Glutamatergic neuron (in vitro differentiated cells): ENCODE data around the gene TRA2A. TPM values are rescaled to one million over a fixed set of nuclear protein-coding genes. Genes with fewer than 3 reads are reported as not detected.
"Not testable (repeated sequence)": the region's sequence is repeated elsewhere in the genome, so short reads cannot be mapped to it uniquely, and the experiment has no call there.

ENCODE experiments used
- DNase-seq: peaks from one replicate; pipeline ENCODE4 v3.0.0; 2022
- H3K27ac Mint-ChIP-seq: one replicate; pipeline ENCODE4 v1.8.0; 2020; ENCODE audit warnings: mild to moderate bottlenecking, mixed read lengths, inconsistent platforms; ENCODE audit not compliant: unreplicated experiment
- H3K27me3 Mint-ChIP-seq: one replicate; pipeline ENCODE4 v1.8.0; 2020; ENCODE audit warnings: mild to moderate bottlenecking, moderate library complexity, mixed read lengths, inconsistent platforms; ENCODE audit not compliant: unreplicated experiment
- H3K36me3 Mint-ChIP-seq: one replicate; pipeline ENCODE4 v1.8.0; 2020; ENCODE audit warnings: mild to moderate bottlenecking, mixed read lengths, inconsistent platforms; ENCODE audit not compliant: unreplicated experiment
- H3K4me1 Mint-ChIP-seq: one replicate; pipeline ENCODE4 v1.8.0; 2020; ENCODE audit warnings: mild to moderate bottlenecking, low read depth, mixed read lengths, inconsistent platforms; ENCODE audit not compliant: unreplicated experiment
- H3K4me3 Mint-ChIP-seq: one replicate; pipeline ENCODE4 v1.8.0; 2020; ENCODE audit warnings: mild to moderate bottlenecking, mixed read lengths, inconsistent platforms; ENCODE audit not compliant: unreplicated experiment
- H3K9me3 Mint-ChIP-seq: one replicate; pipeline ENCODE4 v1.8.0; 2020; ENCODE audit warnings: mild to moderate bottlenecking, moderate library complexity, mixed read lengths, inconsistent platforms; ENCODE audit not compliant: unreplicated experiment
- total RNA-seq: library from RNA; stranded (reverse); fragmentation: NEBNext Ultra II Directional; extraction: Animal tissue kit (Norgen Biotek cat#: 25700); gene quantifications from one replicate; pipeline ENCODE4 v1.2.1, GENCODE V29; 2021; ENCODE audit not compliant: unreplicated experiment
- TF ChIP-seq, protein P1 (sequence below): fragments of 200-600 bp; sonication (generic); IDR thresholded peaks from one replicate; pipeline ENCODE4 v1.5.0; 2021; ENCODE audit not compliant: partially characterized antibody, unreplicated experiment

TRA2A gene
- total RNA-seq, 1 donor from 2014 or later, result 108 TPM

DNA sequence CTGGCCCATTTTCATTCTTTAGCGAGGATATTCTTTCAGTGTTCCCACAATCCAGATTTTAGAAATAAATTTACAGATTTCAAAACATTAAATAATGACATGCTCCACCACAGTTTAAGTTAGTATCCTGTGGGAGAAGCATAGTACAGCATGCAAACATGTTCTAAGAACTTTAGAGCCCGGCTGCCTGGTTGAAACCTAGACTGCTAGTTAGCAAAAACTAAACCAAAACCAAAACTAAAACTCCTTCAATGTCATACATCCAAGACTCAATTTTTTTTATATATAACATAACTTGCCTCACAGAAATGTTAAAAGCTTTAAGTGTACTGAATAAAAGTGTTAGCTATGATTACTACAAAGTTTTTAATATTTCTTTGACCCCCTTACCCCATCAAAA is 17.0 kb downstream of the TRA2A start:
- no peaks in the 10 kb centered on the region for H3K27me3 Mint-ChIP-seq
- DNase-seq, result no peak
- H3K9me3 Mint-ChIP-seq, result peaks cover 3% of the 10 kb centered on the region
- no peaks in the 10 kb centered on the region for H3K36me3 Mint-ChIP-seq
- H3K4me3 Mint-ChIP-seq, result no peak overlapping the region
- H3K27ac Mint-ChIP-seq, result no peak overlapping the region
- TF ChIP-seq, protein P1, sequence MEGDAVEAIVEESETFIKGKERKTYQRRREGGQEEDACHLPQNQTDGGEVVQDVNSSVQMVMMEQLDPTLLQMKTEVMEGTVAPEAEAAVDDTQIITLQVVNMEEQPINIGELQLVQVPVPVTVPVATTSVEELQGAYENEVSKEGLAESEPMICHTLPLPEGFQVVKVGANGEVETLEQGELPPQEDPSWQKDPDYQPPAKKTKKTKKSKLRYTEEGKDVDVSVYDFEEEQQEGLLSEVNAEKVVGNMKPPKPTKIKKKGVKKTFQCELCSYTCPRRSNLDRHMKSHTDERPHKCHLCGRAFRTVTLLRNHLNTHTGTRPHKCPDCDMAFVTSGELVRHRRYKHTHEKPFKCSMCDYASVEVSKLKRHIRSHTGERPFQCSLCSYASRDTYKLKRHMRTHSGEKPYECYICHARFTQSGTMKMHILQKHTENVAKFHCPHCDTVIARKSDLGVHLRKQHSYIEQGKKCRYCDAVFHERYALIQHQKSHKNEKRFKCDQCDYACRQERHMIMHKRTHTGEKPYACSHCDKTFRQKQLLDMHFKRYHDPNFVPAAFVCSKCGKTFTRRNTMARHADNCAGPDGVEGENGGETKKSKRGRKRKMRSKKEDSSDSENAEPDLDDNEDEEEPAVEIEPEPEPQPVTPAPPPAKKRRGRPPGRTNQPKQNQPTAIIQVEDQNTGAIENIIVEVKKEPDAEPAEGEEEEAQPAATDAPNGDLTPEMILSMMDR, result no peak
- H3K4me1 Mint-ChIP-seq, result no peaks in the 10 kb centered on the region

DNA sequence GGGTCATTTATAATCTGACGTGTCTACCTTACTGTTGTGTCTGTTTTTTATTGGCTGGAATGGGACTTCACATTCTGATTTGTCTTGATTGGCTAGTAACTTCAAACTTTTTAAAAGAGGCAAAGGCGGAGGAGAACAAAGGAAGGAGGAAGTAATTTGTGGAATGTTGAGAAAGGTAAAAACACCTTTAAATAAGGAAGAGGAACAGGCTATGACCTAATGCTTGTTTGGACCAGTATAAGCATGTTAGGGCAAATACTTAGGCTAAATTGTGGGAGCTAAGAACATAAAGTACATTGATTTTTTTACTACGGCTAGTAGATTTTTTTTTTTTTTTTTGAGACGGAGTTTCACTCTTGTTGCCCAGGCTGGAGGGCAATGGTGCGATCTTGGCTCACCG is 18.0 kb downstream of the TRA2A start:
- H3K27me3 Mint-ChIP-seq, H3K36me3 Mint-ChIP-seq, H3K4me1 Mint-ChIP-seq, DNase-seq, H3K9me3 Mint-ChIP-seq, H3K27ac Mint-ChIP-seq, H3K4me3 Mint-ChIP-seq: not testable (repeated sequence)

DNA sequence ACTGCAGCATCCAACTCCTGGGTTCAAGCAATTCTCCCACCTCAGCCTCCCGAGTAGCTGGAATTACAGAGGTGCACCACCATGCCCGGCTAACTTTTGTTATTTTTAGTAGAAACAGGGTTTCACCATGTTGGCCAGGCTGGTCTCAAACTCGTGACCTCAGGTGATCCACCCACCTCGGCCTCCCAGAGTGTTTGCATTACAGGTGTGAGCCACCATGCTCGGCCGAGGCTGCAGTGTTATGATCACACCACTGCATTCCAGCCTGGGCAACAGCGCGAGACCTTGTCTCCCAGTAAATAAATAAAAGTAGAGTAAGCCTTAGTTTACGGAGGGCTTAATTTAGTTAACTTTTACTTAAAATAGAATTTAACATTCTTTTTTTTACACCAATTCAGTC is 37.8 kb downstream of the TRA2A start:
- Mint-ChIP-seq H3K36me3 (no peaks in the 10 kb centered on the region), H3K27me3 (no peaks in the 10 kb centered on the region), H3K4me1 (no peaks in the 10 kb centered on the region), H3K9me3 (no peaks in the 10 kb centered on the region), H3K4me3 (no peak overlapping the region), H3K27ac (no peak overlapping the region)
- DNase-seq, result no peak
- TF ChIP-seq, protein P1, result no peak

DNA sequence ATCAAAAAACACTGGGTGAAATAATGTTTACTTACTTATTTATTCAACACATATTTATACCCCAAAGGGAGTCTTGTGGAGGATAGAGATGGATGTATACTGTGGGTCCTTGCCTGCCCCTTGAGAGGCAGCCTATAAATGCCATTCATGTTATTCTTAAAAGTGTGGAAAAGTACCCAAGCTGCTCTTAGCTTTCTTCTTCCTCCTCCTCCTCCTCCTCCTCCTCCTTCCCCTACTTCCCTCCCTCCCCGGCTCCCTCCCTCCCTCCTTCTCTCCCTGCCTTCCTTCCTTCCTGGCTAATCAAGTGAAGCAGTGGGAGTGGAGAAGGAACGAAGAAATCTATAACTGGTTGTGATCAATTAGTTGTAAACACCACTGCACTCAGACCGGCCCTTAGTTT is 40.3 kb downstream of the TRA2A start:
- DNase-seq, result no peak
- Mint-ChIP-seq H3K9me3 (no peaks in the 10 kb centered on the region), H3K4me1 (no peaks in the 10 kb centered on the region), H3K27me3 (no peaks in the 10 kb centered on the region), H3K36me3 (no peaks in the 10 kb centered on the region), H3K27ac (no peak overlapping the region), H3K4me3 (no peak overlapping the region)
- TF ChIP-seq, protein P1, result no peak

DNA sequence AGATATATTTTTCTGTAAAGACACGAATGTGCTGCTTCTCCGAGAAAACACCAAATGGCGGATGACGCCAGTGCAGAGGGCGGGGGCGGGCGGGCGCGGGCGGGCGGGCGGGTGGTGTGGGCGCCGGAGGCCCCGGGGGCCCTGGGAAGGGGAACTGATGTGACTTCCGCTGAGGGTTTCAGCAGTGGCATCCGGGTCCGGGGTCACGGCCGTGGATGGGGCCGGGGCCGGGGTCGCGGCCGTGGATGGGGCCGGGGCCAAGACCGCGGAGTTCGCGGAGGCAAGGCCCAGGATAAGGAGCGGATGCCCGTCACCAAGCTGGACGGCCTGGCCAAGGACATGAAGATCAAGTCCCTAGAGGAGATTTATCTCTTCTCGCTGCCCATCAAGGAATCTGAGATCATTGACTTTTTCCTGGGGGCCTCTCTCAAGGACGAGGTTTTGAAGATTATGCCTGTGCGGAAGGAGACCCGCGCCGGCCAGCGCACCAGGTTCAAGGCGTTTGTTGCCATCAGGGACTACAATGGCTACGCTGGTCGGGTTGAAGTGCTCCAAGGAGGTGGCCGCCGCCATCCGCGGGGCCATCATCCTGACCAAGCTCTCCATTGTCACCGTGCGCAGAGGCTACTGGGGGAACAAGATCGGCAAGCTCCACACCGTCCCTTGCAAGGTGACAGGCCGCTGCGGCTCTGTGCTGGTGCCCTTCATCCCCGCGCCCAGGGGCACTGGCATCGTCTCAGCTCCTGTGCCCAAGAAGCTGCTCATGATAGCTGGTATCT is 41.2 kb downstream of the TRA2A start:
- no peaks in the 10 kb centered on the region for H3K36me3 Mint-ChIP-seq
- no peak overlapping the region for H3K27ac Mint-ChIP-seq
- H3K4me3 Mint-ChIP-seq, result no peak overlapping the region
- H3K9me3 Mint-ChIP-seq, result peaks cover 2% of the 10 kb centered on the region
- no peaks in the 10 kb centered on the region for H3K4me1 Mint-ChIP-seq
- H3K27me3 Mint-ChIP-seq, result no peaks in the 10 kb centered on the region
- TF ChIP-seq, protein P1, result no peak
- no peak for DNase-seq

DNA sequence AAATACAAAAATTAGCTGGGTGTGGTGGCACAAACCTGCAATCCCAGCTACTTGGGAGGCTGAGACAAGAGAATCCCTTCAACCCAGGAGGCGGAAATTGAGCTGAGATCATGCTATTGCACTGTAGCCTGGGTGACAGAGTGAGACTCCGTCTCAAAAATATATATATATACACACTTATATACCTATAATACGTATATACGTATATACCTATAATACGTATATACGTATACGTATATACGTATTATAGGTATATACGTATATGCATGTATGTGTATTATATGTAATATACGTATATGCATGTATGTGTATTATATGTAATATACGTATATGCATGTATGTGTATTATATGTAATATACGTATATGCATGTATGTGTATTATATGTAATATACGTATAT is 43.1 kb downstream of the TRA2A start:
- H3K4me3 Mint-ChIP-seq, H3K27me3 Mint-ChIP-seq, H3K9me3 Mint-ChIP-seq, DNase-seq, H3K36me3 Mint-ChIP-seq, H3K4me1 Mint-ChIP-seq, H3K27ac Mint-ChIP-seq: not testable (repeated sequence)
